HG02571 (cell line): Measurements from ENCODE around the gene DDT.
"Not testable (repeated sequence)": the region's sequence is repeated elsewhere in the genome, so short reads cannot be mapped to it uniquely, and the experiment has no call there.

Source experiments
- ATAC-seq: cut with Tn5 transposase; IDR thresholded peaks from one replicate; pipeline ENCODE4 v1.9.1; 2021; ENCODE audit warnings: mild to moderate bottlenecking, moderate library complexity; ENCODE audit not compliant: unreplicated experiment

DDT gene

DNA sequence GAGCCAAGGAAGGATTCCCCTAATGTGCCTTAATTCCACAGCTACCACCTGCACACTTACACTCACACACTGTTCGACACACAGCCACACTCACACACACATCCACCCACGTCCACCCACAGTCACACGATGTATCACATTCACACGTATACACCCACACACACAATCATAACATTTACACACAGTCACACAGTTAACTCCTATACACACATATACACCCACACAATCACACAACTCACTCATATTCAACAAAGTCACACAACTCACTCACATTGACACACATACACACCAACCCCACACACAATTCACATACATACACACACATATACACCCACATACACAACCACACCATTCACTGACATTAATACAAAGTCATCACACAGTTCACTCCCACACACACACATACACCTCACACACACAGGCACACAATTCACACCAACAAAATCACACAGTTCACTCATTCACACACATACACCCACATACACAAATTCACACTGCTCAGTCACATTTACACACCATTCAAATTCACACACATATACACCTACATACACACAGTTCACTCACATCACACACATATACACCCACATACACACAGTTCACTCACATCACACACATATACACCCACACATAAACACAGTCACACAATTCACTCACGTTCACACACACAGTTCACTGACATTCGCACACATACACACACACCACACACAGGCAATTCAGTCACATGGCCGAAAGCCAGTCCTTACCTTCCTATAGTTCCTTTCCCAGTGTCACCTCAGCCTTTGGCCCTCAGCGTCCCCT lies 19.8 kb downstream of the DDT start:
- ATAC-seq = not testable (repeated sequence)

DNA sequence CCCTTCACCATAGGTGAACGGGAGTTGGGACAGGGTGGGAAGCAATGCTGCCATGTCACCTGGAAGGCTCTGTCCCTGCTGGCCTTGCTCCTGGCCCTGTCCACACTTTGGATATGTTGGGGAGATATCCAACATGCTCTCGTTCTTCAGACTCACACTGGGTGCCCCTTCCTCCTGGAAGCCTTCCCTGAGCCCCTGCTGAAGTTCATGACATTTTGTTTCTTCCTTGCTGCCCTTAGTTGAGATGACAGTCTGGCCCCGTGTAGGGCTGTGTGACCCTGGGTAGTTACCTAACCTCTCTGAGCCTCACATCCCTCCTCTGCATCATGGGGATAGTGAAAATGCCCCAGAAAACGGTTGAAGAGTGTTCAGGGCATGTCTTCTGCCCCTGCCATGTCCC lies 20.8 kb downstream of the DDT start:
- ATAC-seq = not testable (repeated sequence)

DNA sequence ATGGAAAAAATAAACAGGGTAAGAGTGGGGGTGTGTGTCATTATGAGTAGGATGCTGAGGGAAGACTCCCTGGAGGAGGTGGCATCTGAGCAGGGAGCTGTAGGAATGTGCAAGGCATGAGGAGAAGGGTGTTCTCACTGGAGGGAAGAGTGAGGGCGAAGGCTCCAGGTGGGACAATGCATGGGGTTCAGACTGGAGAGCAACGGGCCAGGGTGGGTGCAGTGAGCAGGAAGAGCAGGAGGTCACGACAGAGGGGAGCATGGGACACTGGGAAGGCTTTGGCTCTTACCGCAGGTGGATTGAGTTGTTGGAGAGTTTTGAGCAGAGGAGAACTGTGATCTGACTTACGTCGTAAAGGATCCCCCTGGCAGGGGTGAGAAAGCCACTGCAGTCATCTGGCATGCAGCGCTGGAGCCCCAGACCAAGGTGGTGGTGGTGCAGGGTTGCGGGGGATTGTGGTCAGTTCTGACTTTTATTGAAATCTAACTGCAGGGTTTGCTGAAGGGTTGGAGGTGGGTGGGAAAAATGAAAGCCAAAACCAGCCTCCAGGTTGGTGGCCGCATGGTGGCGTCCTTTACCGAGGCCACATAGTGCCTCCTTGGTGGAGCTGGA lies 21.3 kb downstream of the DDT start:
- ATAC-seq = not testable (repeated sequence)

DNA sequence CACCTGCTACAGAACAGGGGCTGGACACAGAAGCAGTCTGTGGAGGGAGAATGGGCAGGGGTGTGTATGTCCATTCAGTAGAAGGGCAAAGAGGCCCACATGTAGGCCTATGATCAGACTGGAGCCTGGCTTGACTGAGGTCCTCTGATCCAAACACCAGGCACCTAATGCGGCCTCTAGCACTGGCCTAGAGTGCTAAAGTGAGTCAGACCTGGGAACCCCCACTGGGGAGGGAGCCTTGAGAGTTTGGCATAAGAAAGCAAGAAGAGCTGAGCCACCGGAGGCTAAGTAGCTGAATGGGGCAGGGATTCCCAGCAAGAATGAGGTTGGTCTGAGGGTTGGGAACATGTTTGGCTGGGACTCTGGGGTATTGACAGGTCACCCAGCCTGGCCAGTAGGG lies 22.9 kb downstream of the DDT start:
- not testable (repeated sequence) for ATAC-seq

DNA sequence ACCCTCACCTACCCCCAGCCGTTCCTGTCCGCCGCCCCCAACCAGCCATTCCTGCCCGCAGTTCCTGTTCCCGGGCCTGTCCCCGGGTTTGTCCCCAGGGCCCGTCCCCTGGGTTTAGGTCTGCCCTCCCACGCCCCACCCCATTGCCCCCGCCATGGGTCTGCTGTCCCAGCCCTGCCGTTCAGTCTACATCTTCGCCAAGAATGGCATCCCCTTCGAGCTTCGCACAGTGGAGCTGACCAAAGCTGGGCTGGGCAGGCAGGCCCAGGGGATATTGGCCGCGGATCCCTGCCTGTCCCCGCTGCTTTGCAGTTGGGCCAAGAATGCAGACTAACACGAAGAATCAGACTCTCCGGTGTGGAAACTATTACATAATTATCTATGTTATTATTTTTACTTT lies 24.5 kb downstream of the DDT start:
- not testable (repeated sequence) for ATAC-seq

DNA sequence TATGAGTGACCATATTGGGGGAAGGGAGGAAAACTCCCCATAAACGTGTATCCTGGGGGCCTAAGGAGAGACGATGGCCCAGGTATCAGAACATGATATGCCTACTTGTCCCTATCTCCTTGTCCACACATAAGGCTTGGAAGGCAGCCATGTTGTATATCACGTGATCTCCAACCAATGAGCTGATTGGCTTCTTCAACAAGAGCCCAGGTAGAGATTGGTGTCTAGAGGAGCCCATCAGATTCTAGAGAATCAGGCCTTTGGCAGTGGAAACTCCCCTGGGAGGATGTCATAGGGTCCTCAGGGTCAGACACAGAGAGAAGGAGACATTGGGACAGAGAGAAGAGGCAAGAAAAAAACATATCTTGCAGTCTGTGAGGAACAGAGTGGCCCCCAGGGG lies 26.9 kb downstream of the DDT start:
- not testable (repeated sequence) for ATAC-seq

DNA sequence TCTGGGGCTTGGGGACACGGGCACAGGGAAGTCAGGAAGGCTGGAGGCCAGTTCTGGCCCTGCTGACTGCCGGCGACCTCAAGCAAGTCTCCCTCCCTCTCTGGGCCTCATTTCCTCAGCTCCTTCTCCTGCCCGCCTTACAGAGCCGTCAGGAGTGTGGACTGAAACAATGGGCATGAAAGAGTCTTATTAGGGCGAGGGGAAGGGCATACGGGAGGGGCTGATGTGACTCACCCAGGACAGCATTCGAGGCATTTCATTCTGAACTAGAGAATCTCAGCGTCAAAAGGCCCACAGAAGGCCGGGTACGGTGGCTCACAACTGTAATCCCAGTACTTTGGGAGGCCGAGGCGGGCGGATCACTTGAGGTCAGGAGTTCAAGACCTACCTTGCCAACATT lies 34.1 kb downstream of the DDT start:
- not testable (repeated sequence) for ATAC-seq

DNA sequence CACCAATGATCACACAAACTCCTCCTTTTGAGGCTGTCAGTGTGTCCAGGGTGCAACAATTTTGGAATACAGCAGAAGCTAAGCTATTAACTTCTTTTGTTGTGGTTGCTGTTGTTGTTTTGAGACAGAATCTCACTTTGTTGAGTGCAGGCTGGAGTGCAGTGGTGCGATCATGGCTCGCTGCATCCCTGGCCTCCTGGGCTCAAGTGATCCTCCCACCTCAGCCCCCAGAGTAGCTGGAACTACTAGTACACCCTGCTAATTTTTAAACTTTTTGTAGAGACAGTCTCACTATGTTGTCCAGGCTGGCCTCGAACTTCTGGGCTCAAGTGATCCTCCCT lies 35.3 kb downstream of the DDT start:
- ATAC-seq = no peak

DNA sequence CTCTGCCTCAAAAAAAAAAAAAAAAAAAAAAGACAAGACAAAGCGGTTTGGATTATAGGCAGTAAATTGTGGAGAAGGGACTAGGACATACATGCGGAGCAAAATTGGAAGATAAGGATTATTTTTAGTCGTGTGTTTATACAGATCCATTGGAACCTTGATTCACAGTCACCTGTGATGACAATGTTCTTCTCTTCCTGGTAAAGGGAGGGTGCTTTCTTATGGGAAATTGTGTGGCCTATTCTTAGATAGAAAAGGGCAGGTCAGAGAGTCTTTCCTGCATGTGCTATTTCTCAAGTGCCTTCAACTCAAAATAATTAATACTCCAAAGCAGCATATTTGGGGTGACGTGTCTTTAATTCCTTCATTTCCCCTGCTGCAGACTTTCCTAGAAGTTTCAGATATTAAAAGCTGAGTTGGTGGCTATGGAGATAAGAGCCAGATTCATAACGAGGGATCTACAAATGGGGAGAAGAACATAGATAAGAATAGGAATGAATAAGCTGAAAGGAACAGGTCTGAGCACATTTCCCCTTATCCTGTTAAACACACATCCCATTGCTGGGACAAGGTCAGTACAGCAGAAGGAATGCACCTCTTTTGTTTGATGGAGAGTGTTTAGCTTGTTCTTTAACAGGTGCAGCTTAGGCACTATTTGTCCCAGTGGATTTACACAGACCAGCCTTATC lies 35.8 kb downstream of the DDT start:
- ATAC-seq = no peak

DNA sequence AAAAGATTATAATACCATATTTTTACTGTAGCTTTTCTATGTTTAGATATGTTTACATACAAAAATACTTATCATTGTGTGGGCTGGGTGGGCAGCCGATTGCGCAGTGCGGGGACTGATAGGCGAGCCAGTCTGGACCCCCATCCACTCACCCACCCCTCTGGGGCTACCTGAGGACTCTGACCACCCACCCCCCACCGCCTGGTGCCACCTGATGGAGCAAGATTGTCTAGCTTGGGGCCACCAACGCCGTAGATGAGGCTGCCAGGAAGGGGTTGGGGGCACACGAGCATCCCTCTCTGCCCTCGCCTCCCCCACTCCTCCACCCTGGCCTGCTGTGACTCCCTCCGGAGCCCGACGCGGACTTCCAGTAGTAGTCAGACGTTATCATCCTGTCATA lies 47.7 kb downstream of the DDT start:
- no peak for ATAC-seq

DNA sequence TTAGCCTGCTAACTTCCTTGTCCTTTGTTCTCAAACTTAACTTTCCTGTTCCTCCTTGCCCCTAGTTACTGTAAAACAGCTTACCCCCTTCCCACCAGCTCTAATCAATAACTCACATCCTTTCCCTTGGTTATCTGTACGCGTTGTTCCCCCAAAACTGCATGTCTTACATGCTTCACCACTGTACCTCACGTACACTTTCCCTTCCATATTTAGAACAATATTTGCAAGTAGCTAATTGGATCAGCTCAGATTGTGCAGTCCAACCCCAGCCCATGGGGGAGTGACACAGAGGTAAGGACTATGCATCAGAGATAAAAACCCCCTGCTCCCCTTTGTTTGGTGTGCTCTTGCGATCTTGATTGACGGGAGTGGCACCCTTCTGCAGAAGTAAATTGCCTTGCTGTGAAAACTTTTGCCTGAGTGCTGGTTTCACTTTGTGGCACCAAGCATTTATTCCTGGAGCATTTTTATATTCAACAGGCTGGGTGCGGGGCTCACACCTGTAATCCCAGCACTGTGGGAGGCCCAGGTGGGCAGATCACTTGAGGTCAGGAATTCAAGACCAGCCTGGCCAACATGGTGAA lies 49.1 kb downstream of the DDT start:
- no peak for ATAC-seq

DNA sequence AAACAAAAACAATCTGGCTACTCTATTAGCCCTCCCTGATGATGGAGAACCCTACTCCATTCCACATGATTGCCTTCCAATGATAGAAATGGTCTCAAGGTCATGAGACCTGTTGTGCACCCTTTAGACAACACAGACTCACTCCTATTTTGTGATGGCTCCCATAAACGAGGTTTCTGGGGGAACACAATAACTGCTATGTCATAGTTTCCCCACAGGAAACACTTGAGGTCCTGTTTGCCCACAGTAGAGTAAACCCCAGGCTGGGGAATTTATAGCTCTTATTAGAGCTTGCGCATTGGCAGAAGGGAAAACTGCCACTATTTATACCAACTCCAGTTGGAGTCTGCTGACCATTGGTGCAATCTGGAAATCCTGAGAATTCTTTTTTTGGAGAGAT lies 51.3 kb downstream of the DDT start:
- no peak for ATAC-seq

DNA sequence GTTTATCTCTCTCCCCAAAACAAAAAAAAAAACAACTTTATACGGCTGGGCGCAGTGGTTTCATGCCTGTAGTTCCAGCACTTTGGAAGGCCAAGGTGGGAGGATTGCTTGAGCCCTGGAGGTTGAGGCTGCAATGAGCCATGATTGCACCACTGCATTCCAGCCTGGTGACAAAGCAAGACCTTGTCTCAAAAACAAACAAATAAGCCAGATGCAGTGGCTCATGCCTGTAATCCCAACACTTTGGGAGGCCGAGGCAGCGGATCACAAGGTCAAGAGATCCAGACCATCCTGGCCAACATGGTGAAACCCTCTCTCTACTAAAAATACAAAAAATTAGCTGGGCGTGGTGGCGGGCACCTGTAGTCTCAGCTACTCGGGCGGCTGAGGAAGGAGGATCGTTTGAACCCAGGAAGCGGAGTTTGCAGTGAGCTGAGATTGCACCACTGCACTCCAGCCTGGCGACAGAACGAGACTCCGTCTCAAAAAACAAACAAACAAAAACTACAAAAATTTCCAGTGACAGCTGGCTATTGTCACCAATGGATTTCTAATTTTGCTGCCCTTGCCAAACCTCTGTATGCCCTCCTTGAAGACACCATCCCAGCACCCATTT lies 52.5 kb downstream of the DDT start:
- ATAC-seq = not testable (repeated sequence)
